PFSK-1 (cell line): ENCODE measurements around the gene MSI2.

Experiments
- FOXP2 ChIP-seq: optimal IDR thresholded peaks from 2 replicates; pipeline ENCODE3; 2011; ENCODE audit warnings: borderline replicate concordance, control low read depth, inconsistent platforms; ENCODE audit not compliant: insufficient read depth; ENCODE audit errors: extremely low read length, extremely low read depth
- POLR2AphosphoS5 ChIP-seq: IDR thresholded peaks from 2 replicates; pipeline ENCODE4 v1.6.1; 2012; ENCODE audit warnings: low read depth, mild to moderate bottlenecking, control low read depth, low read length, moderate library complexity
- SIN3A ChIP-seq: IDR thresholded peaks from 2 replicates; pipeline ENCODE4 v1.6.1; 2012; ENCODE audit warnings: mild to moderate bottlenecking, low read length, moderate library complexity, borderline replicate concordance; ENCODE audit not compliant: insufficient read depth
- TAF1 ChIP-seq: IDR thresholded peaks from 2 replicates; pipeline ENCODE4 v1.6.1; 2012; ENCODE audit warnings: low read length, control low read depth, borderline replicate concordance; ENCODE audit not compliant: insufficient read depth
- TF ChIP-seq, protein P1 (sequence below), 2 experiments: IDR thresholded peaks; 2 replicates each; pipeline versions ENCODE4 v1.6.1 to v1.8.0; 2011 to 2012; ENCODE audit warnings: low read depth in 2 of 2, low read length in 2 of 2, control low read depth in 1 of 2, inconsistent platforms in 1 of 2, mild to moderate bottlenecking in 1 of 2, moderate library complexity in 1 of 2; ENCODE audit not compliant: insufficient read depth in 1 of 2

MSI2 gene

DNA sequence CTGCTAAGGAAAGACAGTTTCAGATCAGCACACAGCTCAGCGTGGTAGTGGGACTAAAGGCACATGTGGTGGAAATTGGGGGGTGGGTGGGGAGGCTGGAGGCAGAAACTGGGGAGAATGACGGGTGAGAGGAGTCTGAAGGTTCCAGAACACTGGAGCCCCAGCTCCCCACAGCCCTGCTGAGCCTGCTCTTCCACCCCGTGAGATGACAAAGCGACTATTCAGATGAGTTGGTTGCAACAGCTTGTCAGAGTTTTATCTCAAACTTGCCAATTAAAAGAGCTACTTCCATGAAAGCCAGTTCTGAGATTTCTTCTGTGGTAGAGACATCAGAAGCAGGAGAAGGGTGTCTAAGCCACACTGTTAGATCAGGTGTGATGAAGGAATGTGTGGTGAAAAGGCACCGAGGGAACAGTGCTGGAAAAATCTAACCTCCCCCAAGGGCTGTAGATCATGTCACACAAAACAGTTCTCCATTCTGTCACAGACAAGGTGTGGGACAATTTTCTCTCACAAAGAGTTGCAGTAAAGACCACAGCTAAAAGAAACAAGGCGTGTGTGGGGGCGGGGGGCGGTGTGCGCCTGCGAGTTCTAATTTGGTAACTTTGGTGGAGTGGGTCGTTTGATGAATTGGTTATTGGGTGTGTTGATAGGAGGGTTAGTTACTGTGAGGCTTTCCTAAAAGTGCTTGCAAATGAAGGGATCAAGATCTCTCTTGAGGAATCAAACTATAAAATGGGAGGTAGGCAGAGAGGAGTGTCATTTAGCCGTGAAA lies 449.8 kb downstream of the MSI2 start:
- TF ChIP-seq POLR2AphosphoS5 (no peak), TAF1 (no peak), SIN3A (no peak), FOXP2 (no peak)
- TF ChIP-seq, protein P1, sequence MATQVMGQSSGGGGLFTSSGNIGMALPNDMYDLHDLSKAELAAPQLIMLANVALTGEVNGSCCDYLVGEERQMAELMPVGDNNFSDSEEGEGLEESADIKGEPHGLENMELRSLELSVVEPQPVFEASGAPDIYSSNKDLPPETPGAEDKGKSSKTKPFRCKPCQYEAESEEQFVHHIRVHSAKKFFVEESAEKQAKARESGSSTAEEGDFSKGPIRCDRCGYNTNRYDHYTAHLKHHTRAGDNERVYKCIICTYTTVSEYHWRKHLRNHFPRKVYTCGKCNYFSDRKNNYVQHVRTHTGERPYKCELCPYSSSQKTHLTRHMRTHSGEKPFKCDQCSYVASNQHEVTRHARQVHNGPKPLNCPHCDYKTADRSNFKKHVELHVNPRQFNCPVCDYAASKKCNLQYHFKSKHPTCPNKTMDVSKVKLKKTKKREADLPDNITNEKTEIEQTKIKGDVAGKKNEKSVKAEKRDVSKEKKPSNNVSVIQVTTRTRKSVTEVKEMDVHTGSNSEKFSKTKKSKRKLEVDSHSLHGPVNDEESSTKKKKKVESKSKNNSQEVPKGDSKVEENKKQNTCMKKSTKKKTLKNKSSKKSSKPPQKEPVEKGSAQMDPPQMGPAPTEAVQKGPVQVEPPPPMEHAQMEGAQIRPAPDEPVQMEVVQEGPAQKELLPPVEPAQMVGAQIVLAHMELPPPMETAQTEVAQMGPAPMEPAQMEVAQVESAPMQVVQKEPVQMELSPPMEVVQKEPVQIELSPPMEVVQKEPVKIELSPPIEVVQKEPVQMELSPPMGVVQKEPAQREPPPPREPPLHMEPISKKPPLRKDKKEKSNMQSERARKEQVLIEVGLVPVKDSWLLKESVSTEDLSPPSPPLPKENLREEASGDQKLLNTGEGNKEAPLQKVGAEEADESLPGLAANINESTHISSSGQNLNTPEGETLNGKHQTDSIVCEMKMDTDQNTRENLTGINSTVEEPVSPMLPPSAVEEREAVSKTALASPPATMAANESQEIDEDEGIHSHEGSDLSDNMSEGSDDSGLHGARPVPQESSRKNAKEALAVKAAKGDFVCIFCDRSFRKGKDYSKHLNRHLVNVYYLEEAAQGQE (IDR thresholded peaks at IDR 0.05; ENCODE audit: insufficient read depth in 1 of 2, low read depth in 2 of 2, low read length in 2 of 2) = no peak

DNA sequence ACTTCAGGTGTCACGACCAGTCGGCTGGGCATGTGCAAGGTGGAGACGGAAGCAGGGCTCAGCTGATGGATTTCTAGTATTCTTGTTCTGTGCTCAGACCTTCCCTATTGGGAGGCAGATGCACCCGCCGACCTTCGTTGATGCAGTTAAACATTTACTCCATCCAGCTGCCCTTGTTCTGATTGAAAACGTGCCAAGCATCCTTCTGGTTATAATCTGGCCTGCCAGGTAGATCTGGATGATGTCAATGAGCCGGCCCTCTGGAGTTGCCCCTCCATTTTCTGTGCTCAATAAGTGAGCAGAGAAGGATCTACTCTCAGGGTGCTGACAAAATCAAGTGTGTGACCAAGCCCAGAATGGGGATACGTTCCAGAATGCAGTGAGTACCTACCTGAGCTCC lies 450.4 kb downstream of the MSI2 start:
- TF ChIP-seq POLR2AphosphoS5 = no peak
- TF ChIP-seq, protein P1 (IDR thresholded peaks at IDR 0.05; ENCODE audit: insufficient read depth in 1 of 2, low read depth in 2 of 2, low read length in 2 of 2) = no peak
- no peak for TF ChIP-seq FOXP2
- no peak for TF ChIP-seq SIN3A
- TF ChIP-seq TAF1 = no peak

DNA sequence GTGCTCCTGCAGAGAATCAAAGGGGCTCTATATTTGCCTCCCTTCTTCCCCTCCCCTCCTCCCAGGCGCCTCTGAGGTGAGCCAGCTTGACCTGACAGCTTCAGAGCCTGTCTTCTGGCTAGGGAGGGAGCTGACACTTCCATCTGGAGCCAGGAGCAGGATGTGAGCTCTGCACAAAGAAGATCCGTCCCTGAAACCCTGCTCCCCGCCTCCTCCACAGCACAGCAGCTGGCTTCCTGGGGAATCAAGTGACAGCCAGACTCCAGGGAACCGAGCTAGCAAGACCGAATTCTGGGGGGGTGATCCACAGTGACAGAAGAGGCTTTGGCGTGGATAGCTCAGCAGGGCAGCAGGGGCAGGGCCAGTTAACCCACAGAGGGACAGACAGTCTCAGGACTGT lies 451.6 kb downstream of the MSI2 start:
- peak; percentile 41 for TF ChIP-seq FOXP2
- TF ChIP-seq SIN3A = no peak; the same call in 1 of the 2 replicates

DNA sequence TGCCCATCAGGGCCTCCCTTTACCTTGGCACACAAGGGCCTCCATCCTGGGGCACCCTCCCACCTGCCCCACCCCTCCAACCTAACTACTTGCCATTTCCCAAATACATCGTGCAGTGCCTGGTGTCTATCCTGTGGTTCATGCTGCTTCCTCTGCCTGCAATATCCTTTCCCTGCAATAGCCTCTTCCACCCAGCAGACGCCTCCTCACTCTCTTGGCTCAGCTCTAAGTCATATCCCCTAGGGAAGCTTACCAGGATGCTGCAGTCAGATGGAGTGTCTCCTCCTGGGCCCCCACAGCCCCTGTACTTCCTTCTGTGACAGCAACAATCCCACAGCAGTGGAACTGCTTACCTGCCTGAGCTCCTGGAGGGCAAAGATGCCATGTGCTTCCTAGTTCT lies 452.1 kb downstream of the MSI2 start:
- no peak for TF ChIP-seq SIN3A

DNA sequence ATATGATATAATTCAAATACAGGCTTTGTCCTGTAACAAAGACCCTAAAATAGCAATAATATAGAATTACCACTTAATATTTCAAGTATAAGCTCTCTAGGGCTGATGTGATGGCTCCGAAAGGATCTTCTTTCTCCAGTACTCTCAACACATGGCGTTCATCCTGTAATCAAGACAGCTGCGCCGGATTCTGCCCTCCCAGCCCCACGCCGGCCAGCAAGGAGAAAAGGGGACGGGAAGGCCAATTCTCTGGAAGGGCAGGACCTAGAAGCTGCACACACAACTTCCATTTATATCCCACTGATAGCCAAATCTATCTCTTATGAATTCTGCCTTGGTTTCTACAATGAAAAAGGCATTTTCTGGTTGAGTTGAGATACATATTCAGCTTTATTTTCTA lies 456.8 kb downstream of the MSI2 start:
- TF ChIP-seq FOXP2 (no peak), SIN3A (no peak), TAF1 (no peak), POLR2AphosphoS5 (no peak)
- TF ChIP-seq, protein P1 (IDR thresholded peaks at IDR 0.05; ENCODE audit: insufficient read depth in 1 of 2, low read depth in 2 of 2, low read length in 2 of 2) = no peak

DNA sequence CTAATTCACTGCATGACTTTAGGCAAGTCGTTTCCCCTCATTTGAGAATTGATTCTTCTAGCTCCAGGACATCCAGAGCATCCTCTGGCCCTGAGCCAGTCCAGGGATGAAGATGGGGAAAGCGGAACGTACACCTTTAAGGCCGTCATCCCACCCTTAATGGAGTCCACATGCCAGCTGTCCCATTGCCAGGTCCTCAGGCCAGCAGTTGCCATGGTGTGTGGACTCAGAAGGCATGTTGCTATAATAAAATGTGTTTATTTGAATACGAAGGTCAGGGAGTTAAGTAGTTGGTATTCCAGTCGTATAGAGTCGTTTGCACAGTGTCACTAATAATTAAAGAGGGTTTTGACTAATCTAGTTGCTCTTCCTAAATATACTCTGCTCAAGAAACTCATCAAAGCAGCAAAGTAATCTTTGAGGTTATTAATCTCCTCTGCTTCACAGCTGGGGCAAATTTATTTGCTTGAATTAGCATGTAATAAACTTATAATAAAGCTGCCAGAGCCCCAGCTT lies 458.4 kb downstream of the MSI2 start:
- TF ChIP-seq POLR2AphosphoS5 (no peak), TAF1 (no peak), FOXP2 (no peak), SIN3A (no peak)
- TF ChIP-seq, protein P1 (IDR thresholded peaks at IDR 0.05; ENCODE audit: insufficient read depth in 1 of 2, low read depth in 2 of 2, low read length in 2 of 2) = no peak
